ENCODE results near the gene FKBP15. TPM values are rescaled to one million over a fixed set of nuclear protein-coding genes. Genes with fewer than 3 reads are reported as not detected.
"Not testable (repeated sequence)": the region's sequence is repeated elsewhere in the genome, so short reads cannot be mapped to it uniquely, and the experiment has no call there.

FKBP15 gene
- total RNA-seq, 4 donors from 2014 or later, result 27.7 to 33.3 (median 30.3) TPM

DNA sequence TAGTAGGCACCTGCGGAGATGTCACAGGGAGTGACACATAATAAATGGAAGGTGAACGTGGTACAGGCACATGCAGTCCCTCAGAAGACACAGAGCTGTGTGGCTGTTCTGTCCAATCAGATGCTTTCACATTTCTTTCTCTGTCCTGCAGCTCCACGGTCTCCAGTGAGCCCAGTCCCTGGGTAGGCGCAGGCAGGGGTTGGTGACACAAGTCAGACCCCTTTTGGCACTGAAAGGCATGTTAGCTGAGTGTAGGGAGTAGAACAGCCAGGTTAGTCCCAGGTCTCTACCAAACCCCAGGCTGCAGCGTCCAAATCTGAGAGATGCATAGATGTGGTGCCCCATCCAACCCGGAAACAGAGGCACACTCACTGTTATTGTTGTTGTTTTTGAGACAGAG is 67.5 kb downstream of the FKBP15 start:
- 75 to 82% methylated on average over 6 of the region's 6 CpGs for WGBS, 2 donors
- no peak overlapping the region for H3K4me3 ChIP-seq (ENCODE audit: low read depth, poor library complexity, severe bottlenecking)
- DNase-seq (ENCODE audit: low spot score in 2 of 2), result no peak
- intact Hi-C loops (cut with DNase I; ENCODE audit: low total_unique reads), result no loop called here
- TF ChIP-seq, protein P1, sequence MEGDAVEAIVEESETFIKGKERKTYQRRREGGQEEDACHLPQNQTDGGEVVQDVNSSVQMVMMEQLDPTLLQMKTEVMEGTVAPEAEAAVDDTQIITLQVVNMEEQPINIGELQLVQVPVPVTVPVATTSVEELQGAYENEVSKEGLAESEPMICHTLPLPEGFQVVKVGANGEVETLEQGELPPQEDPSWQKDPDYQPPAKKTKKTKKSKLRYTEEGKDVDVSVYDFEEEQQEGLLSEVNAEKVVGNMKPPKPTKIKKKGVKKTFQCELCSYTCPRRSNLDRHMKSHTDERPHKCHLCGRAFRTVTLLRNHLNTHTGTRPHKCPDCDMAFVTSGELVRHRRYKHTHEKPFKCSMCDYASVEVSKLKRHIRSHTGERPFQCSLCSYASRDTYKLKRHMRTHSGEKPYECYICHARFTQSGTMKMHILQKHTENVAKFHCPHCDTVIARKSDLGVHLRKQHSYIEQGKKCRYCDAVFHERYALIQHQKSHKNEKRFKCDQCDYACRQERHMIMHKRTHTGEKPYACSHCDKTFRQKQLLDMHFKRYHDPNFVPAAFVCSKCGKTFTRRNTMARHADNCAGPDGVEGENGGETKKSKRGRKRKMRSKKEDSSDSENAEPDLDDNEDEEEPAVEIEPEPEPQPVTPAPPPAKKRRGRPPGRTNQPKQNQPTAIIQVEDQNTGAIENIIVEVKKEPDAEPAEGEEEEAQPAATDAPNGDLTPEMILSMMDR (IDR thresholded peaks at IDR 0.05), result no peak
- no peak for TF ChIP-seq POLR2A (IDR thresholded peaks at IDR 0.05)

DNA sequence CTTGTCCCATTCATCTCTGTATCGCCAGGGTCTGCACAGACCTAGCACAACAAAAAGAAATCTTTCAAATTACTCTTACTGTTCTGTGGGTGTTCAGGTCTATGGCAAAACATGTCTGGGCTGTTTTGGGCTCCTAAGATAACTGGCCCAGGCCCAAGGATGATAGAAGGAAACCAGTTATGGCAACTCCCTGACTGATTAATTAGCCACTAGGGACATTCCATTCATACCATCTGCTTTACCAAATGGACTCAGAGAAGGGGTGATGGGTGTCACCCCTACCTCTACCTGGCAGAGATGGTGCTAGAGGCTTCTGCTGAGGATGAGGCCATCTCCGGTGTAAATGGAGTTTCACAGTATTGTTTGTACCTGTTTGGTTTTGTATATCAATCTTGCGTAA is 68.4 kb downstream of the FKBP15 start:
- H3K4me3 ChIP-seq (ENCODE audit: low read depth, poor library complexity, severe bottlenecking), result no peak overlapping the region
- TF ChIP-seq, protein P1 (IDR thresholded peaks at IDR 0.05), result no peak
- TF ChIP-seq POLR2A (IDR thresholded peaks at IDR 0.05), result no peak
- DNase-seq (ENCODE audit: low spot score in 2 of 2), result peak; percentile 55 to 63
- intact Hi-C loops (cut with DNase I; ENCODE audit: low total_unique reads), result no loop called here
- WGBS, 2 donors, result 50 to 64% methylated on average over 3 of the region's 3 CpGs

DNA sequence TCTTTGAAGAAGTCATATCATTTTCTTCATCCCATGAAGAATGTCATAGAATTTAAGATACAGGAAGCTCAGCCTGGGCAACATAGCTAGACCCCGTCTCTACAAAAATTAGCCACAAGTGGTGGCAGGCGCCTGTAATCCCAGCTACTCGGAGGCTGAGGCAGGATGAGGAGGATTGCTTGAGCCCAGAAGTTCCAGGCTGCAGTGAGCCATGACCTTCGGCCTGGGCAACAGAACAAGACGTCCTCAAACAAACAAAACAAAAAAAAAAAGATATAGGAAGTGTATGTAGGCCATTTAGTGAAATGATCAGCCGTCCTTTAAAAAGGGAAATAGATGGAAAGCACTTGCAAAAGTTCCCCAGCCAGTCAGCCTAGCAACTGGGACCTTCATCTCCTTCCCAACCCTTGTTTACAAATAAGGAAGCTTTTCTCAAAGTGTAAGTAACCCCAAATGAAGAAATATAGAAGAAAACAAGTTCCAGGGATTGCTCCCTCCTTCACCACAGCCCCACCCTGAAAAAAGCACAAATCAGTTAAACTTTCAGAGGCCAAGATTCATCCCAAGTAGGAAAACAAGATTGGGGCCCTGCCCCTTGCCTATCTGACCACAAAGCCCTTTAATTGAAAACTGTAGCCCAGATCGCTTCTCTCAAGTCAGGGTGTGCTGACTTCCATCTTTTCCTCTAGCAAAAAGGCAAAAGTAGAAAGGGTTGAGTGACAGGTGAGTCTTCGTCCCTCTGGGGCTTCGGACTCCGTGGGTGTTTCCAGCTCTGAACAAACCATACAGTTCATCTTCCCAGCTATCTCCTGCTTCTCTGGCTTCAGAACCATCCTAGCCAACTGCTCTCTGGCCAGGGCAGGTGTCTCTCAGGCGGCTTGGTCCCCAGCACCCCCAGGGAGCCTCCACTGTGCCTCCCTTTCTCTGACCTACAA is 69.1 kb downstream of the FKBP15 start:
- DNase-seq (ENCODE audit: low spot score in 2 of 2), result peak in 1 of 2 donors; percentile 81
- no peak for TF ChIP-seq POLR2A (IDR thresholded peaks at IDR 0.05)
- TF ChIP-seq, protein P1 (IDR thresholded peaks at IDR 0.05), result no peak
- peak overlapping the region; percentile 75 for H3K4me3 ChIP-seq (ENCODE audit: low read depth, poor library complexity, severe bottlenecking)
- intact Hi-C loops (cut with DNase I; ENCODE audit: low total_unique reads), result no loop called here
- 29 to 32% methylated on average over 11 of the region's 11 CpGs for WGBS, 2 donors

DNA sequence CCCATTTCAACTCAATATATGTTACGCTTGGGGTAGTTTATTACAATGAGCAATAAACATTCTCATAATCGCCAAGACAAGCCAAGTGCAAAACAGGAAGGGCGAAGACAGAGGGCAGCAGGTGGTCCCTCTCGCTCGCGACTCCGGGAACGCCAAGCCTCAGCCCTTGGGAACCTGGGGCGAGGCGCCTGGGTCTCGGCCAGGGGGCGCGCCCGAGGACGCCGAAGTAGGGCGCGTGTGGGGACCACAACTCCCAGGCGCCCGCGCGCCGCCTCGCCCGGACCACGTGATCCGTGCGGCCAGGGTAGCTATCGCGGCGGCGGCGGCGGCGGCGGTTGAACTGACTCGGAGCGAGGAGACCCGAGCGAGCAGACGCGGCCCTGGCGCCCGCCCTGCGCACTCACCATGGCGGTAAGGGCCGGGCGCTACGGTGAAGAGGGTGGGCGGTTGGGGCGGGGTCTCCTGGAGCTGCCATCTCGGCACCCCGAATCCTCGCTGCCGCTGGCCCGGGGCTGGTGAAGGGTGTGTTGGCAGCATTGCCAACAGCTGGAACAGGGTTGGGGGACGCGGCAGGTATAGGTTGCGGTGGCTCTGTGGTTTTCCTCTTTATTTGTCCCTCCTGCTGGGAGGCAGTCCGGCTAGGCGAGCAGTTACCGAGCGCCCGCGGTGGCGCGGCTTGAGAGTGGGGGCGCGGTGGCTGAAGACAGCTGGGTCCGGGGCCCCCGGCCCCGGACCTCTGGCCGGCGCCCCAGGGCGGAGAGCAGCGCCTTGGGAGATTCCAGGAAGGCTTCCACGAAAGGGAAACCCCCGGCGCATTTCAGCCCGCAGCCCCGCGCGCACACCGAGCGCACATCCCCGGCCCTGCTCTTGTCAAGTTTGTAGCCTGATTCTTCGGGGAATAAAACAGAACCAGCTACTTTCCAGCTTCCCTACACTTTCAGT is 70.1 kb downstream of the FKBP15 start, which contains the start of gene SLC31A2:
Gene SLC31A2 (plus strand): TSS at position 338 of the 942 bp plus-strand sequence. CDS start 68 bp downstream, at position 406.
- intact Hi-C loops (cut with DNase I; ENCODE audit: low total_unique reads), result no loop called here
- peak within 1 kb of the TSS; percentile 75 for H3K4me3 ChIP-seq (ENCODE audit: low read depth, poor library complexity, severe bottlenecking)
- 0 to 1% methylated on average over 37 to 47 of the region's 87 CpGs for WGBS, 2 donors
- peak; percentile 89 to 98 for DNase-seq (ENCODE audit: low spot score in 2 of 2)
- no peak for TF ChIP-seq POLR2A (IDR thresholded peaks at IDR 0.05)
- TF ChIP-seq, protein P1 (IDR thresholded peaks at IDR 0.05), result no peak

DNA sequence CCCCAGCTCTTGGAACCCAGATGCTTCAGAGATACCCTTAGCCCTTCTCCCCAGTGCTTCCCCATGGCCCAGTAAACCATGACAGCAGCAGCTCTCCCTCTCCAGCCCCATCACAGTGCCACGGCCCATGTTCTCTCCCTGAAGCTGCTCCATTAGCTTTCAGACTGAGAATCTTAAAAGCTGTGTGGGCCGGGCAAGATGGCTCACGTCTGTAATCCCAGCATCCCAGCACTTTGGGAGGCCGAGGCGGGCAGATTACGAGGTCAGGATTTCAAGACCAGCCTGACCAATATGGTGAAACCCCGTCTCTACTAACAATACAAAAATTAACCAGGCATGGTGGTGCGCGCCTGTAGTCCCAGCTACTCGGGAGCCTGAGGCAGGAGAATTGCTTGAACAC is 71.5 kb downstream of the FKBP15 start:
- DNase-seq (ENCODE audit: low spot score in 2 of 2), result peak in 1 of 2 donors; percentile 69
- WGBS, 2 donors, result 93 to 96% methylated on average over 10 of the region's 10 CpGs
- H3K4me3 ChIP-seq (ENCODE audit: low read depth, poor library complexity, severe bottlenecking); intact Hi-C loops (cut with DNase I; ENCODE audit: low total_unique reads): not testable (repeated sequence)
